ENCODE results near the gene UPK3BL1.
"Not testable (repeated sequence)": the region's sequence is repeated elsewhere in the genome, so short reads cannot be mapped to it uniquely, and the experiment has no call there.

UPK3BL1 gene, protein sequence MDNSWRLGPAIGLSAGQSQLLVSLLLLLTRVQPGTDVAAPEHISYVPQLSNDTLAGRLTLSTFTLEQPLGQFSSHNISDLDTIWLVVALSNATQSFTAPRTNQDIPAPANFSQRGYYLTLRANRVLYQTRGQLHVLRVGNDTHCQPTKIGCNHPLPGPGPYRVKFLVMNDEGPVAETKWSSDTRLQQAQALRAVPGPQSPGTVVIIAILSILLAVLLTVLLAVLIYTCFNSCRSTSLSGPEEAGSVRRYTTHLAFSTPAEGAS

GRCh38 chr7:102642691-102643090 lies at the start of gene UPK3BL1:
Gene UPK3BL1, minus strand, starts transcription at chr7:102642791. Its CDS starts 50 bp downstream, at chr7:102642741.
- not testable (repeated sequence) for DNase-seq (ENCODE audit: low read depth); H3K4me3 ChIP-seq (ENCODE audit: low read length)

DNA sequence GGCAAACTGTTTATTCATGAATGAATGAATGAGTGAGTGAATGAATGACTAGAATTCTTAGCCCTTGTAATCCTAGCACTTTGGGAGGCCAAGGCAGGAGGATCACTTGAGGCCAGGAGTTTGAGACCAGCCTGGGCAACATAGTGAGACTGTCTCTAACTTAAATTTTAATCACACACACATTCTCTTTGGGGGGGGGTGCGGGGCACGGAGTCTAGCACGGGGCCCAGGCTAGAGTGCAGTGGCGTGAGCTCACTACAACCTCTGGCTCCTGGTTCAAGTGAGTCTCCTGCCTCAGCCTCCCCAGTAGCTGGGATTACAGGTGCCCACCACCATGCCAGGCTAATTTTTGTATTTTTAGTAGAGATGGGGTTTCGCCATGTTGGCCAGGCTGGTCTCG lies 48.0 kb upstream of the UPK3BL1 start:
- not testable (repeated sequence) for H3K4me3 ChIP-seq (ENCODE audit: low read length)

GRCh38 chr7:102689436-102690282 lies 47.1 kb upstream of the UPK3BL1 start:
- DNase-seq (ENCODE audit: low read depth); H3K4me3 ChIP-seq (ENCODE audit: low read length): not testable (repeated sequence)

More for the DNA sequence above, 48.0 kb upstream of the UPK3BL1 start:
- DNase-seq (ENCODE audit: low read depth): not testable (repeated sequence)

DNA sequence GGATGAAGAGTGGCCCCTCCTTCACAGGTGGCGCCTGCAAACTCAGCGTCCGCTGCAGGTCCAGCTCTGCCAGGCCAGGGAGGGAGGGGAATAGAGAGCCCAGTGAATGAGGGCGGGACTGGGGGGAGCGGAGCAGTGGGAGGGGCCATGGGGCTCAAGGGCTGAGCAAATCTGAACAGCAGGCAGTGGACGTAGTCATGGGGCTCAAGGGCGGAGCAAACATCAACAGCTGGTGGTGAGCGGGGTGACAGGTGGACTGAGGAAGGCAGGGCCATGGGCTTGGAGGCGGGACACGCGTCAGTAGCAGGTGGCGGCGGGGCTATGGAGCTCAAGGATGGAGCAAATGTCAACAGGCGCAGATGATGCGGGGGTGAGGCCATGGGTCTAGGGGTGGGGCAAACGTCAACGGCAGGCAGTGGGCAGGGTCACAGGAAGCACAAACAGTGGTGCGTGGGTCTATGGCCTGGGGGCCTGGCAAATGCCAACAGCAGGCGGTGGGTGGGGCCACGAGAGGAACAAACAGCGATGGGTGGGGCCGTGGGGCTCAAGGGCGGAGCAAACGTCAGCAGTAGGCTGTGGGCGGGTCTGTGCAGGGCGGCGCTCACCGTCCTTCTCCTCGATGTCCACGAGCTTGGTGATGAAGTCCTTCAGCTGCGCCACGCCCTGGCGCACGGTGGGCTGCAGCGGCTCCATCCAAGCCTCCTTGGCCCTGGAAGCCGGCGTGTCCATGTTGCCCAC lies 45.9 kb upstream of the UPK3BL1 start:
- not testable (repeated sequence) for DNase-seq (ENCODE audit: low read depth); H3K4me3 ChIP-seq (ENCODE audit: low read length)

GRCh38 chr7:102682560-102682959 lies 40.0 kb upstream of the UPK3BL1 start:
- not testable (repeated sequence) for DNase-seq (ENCODE audit: low read depth)

GRCh38 chr7:102680780-102681179 lies 38.2 kb upstream of the UPK3BL1 start:
- not testable (repeated sequence) for DNase-seq (ENCODE audit: low read depth); H3K4me3 ChIP-seq (ENCODE audit: low read length)

More at GRCh38 chr7:102682560-102682959, 40.0 kb upstream of the UPK3BL1 start:
- H3K4me3 ChIP-seq (ENCODE audit: low read length): not testable (repeated sequence)

DNA sequence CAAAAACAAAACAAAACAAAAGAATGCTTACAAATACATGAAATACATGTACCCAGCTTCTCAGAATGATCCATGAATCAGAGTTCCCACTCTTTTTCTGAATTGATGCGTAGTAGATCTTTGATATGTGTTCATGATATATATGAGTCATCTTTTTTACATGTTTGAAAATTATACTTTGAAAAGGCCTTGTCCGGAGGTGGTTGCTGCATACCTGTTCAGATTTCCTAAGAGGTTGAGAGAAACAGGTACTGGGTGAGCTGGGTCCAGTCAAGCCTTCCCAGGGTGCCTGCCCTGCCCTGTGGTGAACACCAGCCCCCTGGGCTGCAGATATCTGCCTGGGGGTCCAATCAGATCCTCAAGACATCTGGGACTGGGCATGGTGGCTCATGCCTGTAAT lies 33.0 kb upstream of the UPK3BL1 start:
- DNase-seq (ENCODE audit: low read depth): not testable (repeated sequence)

GRCh38 chr7:102673447-102674067 lies 31.0 kb upstream of the UPK3BL1 start:
- not testable (repeated sequence) for H3K4me3 ChIP-seq (ENCODE audit: low read length); DNase-seq (ENCODE audit: low read depth)

More for the DNA sequence above, 33.0 kb upstream of the UPK3BL1 start:
- H3K4me3 ChIP-seq (ENCODE audit: low read length): not testable (repeated sequence)

- not testable (repeated sequence) for H3K4me3 ChIP-seq (ENCODE audit: low read length); DNase-seq (ENCODE audit: low read depth)
Measured at GRCh38 chr7:102671956-102672307, 29.3 kb upstream of the UPK3BL1 start.

DNA sequence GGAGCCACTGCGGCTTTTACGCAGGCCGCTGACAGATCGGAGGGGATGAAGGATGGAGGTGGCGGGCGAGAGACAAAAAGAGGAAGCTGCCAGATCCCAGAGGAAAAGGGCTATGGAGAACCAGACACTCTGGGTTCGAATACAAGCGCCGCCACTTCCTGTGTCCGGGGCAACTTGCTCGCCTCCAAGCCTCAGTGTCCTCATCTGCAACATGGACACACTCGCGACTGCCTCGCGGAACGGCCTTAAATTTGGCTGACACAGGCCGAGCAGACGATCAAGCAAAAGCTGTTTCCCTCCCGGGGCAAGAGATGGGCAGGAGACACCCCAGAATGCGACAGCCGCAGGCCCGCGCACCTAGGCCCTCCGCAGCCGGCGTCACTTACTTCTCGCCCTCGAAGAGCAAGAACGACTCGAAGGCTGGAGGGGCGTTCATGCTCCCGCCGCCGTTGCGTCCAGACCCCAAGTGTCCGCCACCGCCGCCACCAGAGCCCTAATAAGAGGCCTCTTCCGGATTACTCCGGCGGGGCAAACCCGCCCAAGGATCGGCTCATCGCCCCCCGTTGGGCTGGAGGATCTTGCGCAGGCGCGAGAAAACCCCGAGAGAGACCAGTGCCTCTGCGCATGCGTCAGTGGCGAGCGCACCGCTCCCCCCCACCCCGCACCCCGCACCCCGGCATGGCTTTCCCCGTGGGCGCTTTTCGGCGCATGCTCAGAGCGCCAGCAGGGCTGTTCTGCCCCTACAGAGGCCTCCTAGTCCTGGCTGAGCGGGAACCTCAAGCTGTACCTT lies 28.8 kb upstream of the UPK3BL1 start, which contains the start of gene POLR2J2:
POLR2J2 (minus strand) TSS at position 498 of the 790 bp plus-strand sequence; CDS start at position 436, 62 bp downstream.
- H3K4me3 ChIP-seq (ENCODE audit: low read length): peak within 1 kb of the TSS; percentile 53
- DNase-seq (ENCODE audit: low read depth): peak; percentile 24

DNA sequence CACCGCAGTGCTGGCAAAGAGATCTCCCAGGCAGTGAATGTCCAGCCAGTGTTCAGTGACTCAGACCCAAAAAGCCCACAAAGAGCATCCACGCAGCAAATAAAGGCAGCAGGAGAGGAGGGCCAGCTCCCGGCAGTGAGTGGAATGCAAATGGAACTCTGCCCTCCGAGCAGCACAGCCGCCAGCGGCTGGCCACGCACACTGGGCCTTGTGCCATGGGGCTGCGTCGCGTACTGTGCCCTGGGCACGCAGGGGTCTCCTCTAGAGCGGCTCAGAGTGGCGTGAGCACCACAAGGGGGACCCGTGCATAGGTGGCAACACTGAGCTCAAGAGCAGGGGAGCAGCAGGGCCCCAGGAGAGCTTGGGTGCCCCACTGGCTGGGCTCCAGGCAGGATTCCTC lies 24.9 kb upstream of the UPK3BL1 start:
- DNase-seq (ENCODE audit: low read depth); H3K4me3 ChIP-seq (ENCODE audit: low read length): not testable (repeated sequence)

- DNase-seq (ENCODE audit: low read depth); H3K4me3 ChIP-seq (ENCODE audit: low read length): not testable (repeated sequence)
Measured at GRCh38 chr7:102666850-102667249, 24.3 kb upstream of the UPK3BL1 start.

DNA sequence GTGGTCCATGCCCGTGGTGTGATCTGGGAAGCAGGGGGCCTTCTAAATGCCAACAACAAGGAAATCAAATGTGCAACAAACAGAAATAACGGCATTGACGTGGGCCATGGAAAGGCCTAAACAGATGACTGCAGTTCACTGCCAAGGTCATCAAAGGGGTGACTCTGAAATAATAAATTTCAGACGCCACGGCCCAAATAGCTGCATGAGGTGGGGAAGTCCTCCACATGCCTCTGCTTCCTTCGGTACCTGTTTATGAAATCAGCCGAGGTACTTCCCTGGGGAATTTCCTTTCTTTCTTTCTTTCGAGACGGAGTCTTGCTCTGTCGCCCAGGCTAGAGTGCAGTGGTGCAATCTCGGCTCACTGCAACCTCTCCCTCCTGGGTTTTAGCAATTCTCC lies 22.2 kb upstream of the UPK3BL1 start:
- not testable (repeated sequence) for DNase-seq (ENCODE audit: low read depth); H3K4me3 ChIP-seq (ENCODE audit: low read length)

DNA sequence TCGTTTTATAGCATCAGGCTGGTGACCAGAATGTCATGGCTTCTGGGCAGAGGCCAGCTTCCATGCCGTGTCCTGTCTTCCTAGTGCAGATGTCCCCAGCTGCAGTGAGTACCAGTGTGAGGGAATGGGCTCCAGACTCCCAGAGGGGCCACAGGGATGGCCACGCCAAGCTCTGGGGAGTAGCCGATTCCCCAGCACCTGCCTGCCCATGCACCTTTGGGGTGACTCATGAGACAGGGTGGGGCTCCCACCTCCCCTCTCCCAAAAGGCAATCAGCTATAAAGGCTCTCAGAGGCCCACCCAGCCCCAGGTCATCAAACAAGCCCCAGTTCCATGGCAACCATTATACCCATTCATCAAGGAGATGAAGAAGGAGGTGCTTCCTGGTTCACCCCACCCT lies 7.3 kb upstream of the UPK3BL1 start, which contains the start of gene SPDYE2B:
SPDYE2B (plus strand) TSS at position 396 of the 400 bp plus-strand sequence. CDS start 2,030 bp downstream, outside the sequence.
- not testable (repeated sequence) for DNase-seq (ENCODE audit: low read depth); H3K4me3 ChIP-seq (ENCODE audit: low read length)

GRCh38 chr7:102647813-102648212 lies 5.2 kb upstream of the UPK3BL1 start:
- not testable (repeated sequence) for DNase-seq (ENCODE audit: low read depth); H3K4me3 ChIP-seq (ENCODE audit: low read length)

GRCh38 chr7:102643404-102643803 lies 813 bp upstream of the UPK3BL1 start:
- H3K4me3 ChIP-seq (ENCODE audit: low read length); DNase-seq (ENCODE audit: low read depth): not testable (repeated sequence)

DNA sequence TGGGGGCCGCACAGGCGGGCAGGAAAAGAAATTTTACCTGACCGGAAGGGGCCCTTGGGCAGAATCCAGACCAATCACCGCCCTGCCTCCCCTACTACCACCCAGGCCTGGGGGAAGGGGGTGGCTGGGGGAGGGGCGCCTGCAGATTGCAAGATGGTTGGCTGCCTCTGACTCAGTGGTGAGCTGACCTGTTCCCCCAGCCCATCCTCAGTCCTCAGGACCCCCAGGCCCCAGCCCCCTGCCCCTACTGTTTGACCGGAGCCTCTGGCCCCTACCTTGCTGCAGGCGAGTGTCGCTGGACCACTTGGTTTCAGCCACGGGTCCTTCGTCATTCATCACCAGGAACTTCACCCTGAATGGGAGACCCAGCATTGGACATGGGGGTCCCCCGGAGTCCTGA lies 3.7 kb downstream of the UPK3BL1 start:
- H3K4me3 ChIP-seq (ENCODE audit: low read length); DNase-seq (ENCODE audit: low read depth): not testable (repeated sequence)

GRCh38 chr7:102636956-102637355 lies 5.6 kb downstream of the UPK3BL1 start:
- H3K4me3 ChIP-seq (ENCODE audit: low read length); DNase-seq (ENCODE audit: low read depth): not testable (repeated sequence)
